ENCODE data around the gene DND1. TPM values are rescaled to one million over a fixed set of nuclear protein-coding genes. Genes with fewer than 3 reads are reported as not detected.
"Not testable (repeated sequence)": the region's sequence is repeated elsewhere in the genome, so short reads cannot be mapped to it uniquely, and the experiment has no call there.

Gene DND1
- polyA plus RNA-seq, 4 donors, result 0.16 to 3.1 (median 1.9) TPM

GRCh38 chr5:140708787-140709186 lies 35.4 kb upstream of the DND1 start:
- H3K36me3 ChIP-seq (ENCODE audit: control insufficient read depth in 3 of 3, insufficient read depth in 2 of 3, low read depth in 1 of 3, low read length in 3 of 3), result peaks cover 0 to 11% (median 7%) of the 10 kb centered on the region in 3 donors
- H3K4me3 ChIP-seq (ENCODE audit: low read depth in 1 of 3, low read length in 3 of 3); FAIRE-seq; DNase-seq; H3K4me1 ChIP-seq (ENCODE audit: control insufficient read depth in 3 of 3, insufficient read depth in 2 of 3, low read depth in 1 of 3, low read length in 2 of 3); H3K27me3 ChIP-seq (ENCODE audit: control insufficient read depth in 3 of 3, insufficient read depth in 3 of 3, low read length in 3 of 3); H3K27ac ChIP-seq (ENCODE audit: low read depth in 1 of 3, low read length in 2 of 3); H3K9me3 ChIP-seq (ENCODE audit: control insufficient read depth in 2 of 2, insufficient read depth in 1 of 2, low read depth in 1 of 2, low read length in 1 of 2): not testable (repeated sequence)
- 89 to 92% (median 92%) methylated on average over 9 of the region's 9 CpGs for WGBS, 3 donors

GRCh38 chr5:140707812-140708211 lies 34.4 kb upstream of the DND1 start:
- Histone ChIP-seq H3K27me3 (ENCODE audit: control insufficient read depth in 3 of 3, insufficient read depth in 3 of 3, low read length in 3 of 3) (no peaks in the 10 kb centered on the region), H3K4me1 (ENCODE audit: control insufficient read depth in 3 of 3, insufficient read depth in 2 of 3, low read depth in 1 of 3, low read length in 2 of 3) (no peaks in the 10 kb centered on the region), H3K36me3 (ENCODE audit: control insufficient read depth in 3 of 3, insufficient read depth in 2 of 3, low read depth in 1 of 3, low read length in 3 of 3) (peaks cover 4 to 19% (median 10%) of the 10 kb centered on the region in 3 donors), H3K27ac (ENCODE audit: low read depth in 1 of 3, low read length in 2 of 3) (no peak overlapping the region), H3K4me3 (ENCODE audit: low read depth in 1 of 3, low read length in 3 of 3) (no peak overlapping the region), H3K9me3 (ENCODE audit: control insufficient read depth in 2 of 2, insufficient read depth in 1 of 2, low read depth in 1 of 2, low read length in 1 of 2) (no peaks in the 10 kb centered on the region)
- DNase-seq (no peak), FAIRE-seq (no peak)
- WGBS, 3 donors, result 89 to 95% (median 94%) methylated on average over 4 of the region's 4 CpGs

- WGBS, 3 donors, result 1 to 2% (median 1%) methylated on average over 44 of the region's 44 CpGs
- peaks cover 14 to 34% (median 24%) of the 10 kb centered on the region in 3 donors for H3K36me3 ChIP-seq (ENCODE audit: control insufficient read depth in 3 of 3, insufficient read depth in 2 of 3, low read depth in 1 of 3, low read length in 3 of 3)
- H3K9me3 ChIP-seq (ENCODE audit: control insufficient read depth in 2 of 2, insufficient read depth in 1 of 2, low read depth in 1 of 2, low read length in 1 of 2), result no peaks in the 10 kb centered on the region
- peak within 1 kb of the TSS; percentile 82 to 94 (median 93) for H3K4me3 ChIP-seq (ENCODE audit: low read depth in 1 of 3, low read length in 3 of 3)
- H3K27me3 ChIP-seq (ENCODE audit: control insufficient read depth in 3 of 3, insufficient read depth in 3 of 3, low read length in 3 of 3), result no peaks in the 10 kb centered on the region
- H3K27ac ChIP-seq (ENCODE audit: low read depth in 1 of 3, low read length in 2 of 3), result peak within 1 kb of the TSS; percentile 45 to 88 (median 49)
- H3K4me1 ChIP-seq (ENCODE audit: control insufficient read depth in 3 of 3, insufficient read depth in 2 of 3, low read depth in 1 of 3, low read length in 2 of 3), result peaks cover 0 to 4% (median 0%) of the 10 kb centered on the region in 3 donors
- DNase-seq, result peak; percentile 97 to 99
- FAIRE-seq, result peak; percentile 47
Measured at GRCh38 chr5:140700177-140701144, 27.1 kb upstream of the DND1 start, which contains the start of gene ZMAT2. TSS of gene ZMAT2 (plus strand) at chr5:140700447. CDS start at chr5:140700461, 14 bp downstream.

- FAIRE-seq, result no peak
Measured at GRCh38 chr5:140696891-140697492, 23.6 kb upstream of the DND1 start.

GRCh38 chr5:140694276-140694675 lies 20.9 kb upstream of the DND1 start:
- H3K4me1 ChIP-seq (ENCODE audit: control insufficient read depth in 3 of 3, insufficient read depth in 2 of 3, low read depth in 1 of 3, low read length in 2 of 3), result peaks cover 2 to 9% (median 3%) of the 10 kb centered on the region in 3 donors
- H3K27me3 ChIP-seq (ENCODE audit: control insufficient read depth in 3 of 3, insufficient read depth in 3 of 3, low read length in 3 of 3), result no peaks in the 10 kb centered on the region
- FAIRE-seq (no peak), DNase-seq (no peak)
- H3K36me3 ChIP-seq (ENCODE audit: control insufficient read depth in 3 of 3, insufficient read depth in 2 of 3, low read depth in 1 of 3, low read length in 3 of 3), result peaks cover 17 to 33% (median 24%) of the 10 kb centered on the region in 3 donors
- no peaks in the 10 kb centered on the region for H3K9me3 ChIP-seq (ENCODE audit: control insufficient read depth in 2 of 2, insufficient read depth in 1 of 2, low read depth in 1 of 2, low read length in 1 of 2)
- WGBS, 3 donors, result 75 to 87% (median 85%) methylated on average over 5 of the region's 5 CpGs
- H3K27ac ChIP-seq (ENCODE audit: low read depth in 1 of 3, low read length in 2 of 3), result no peak overlapping the region
- no peak overlapping the region for H3K4me3 ChIP-seq (ENCODE audit: low read depth in 1 of 3, low read length in 3 of 3)

More at GRCh38 chr5:140696891-140697492, 23.6 kb upstream of the DND1 start:
- no peak for DNase-seq
- Histone ChIP-seq H3K4me3 (ENCODE audit: low read depth in 1 of 3, low read length in 3 of 3) (no peak overlapping the region), H3K27me3 (ENCODE audit: control insufficient read depth in 3 of 3, insufficient read depth in 3 of 3, low read length in 3 of 3) (no peaks in the 10 kb centered on the region), H3K4me1 (ENCODE audit: control insufficient read depth in 3 of 3, insufficient read depth in 2 of 3, low read depth in 1 of 3, low read length in 2 of 3) (peaks cover 0 to 4% (median 3%) of the 10 kb centered on the region in 3 donors), H3K36me3 (ENCODE audit: control insufficient read depth in 3 of 3, insufficient read depth in 2 of 3, low read depth in 1 of 3, low read length in 3 of 3) (peaks cover 17 to 33% (median 25%) of the 10 kb centered on the region in 3 donors), H3K9me3 (ENCODE audit: control insufficient read depth in 2 of 2, insufficient read depth in 1 of 2, low read depth in 1 of 2, low read length in 1 of 2) (no peaks in the 10 kb centered on the region), H3K27ac (ENCODE audit: low read depth in 1 of 3, low read length in 2 of 3) (no peak overlapping the region)
- 91 to 95% (median 93%) methylated on average over 4 of the region's 4 CpGs for WGBS, 3 donors

- Histone ChIP-seq H3K9me3 (ENCODE audit: control insufficient read depth in 2 of 2, insufficient read depth in 1 of 2, low read depth in 1 of 2, low read length in 1 of 2) (no peaks in the 10 kb centered on the region), H3K4me1 (ENCODE audit: control insufficient read depth in 3 of 3, insufficient read depth in 2 of 3, low read depth in 1 of 3, low read length in 2 of 3) (peaks cover 2 to 10% (median 3%) of the 10 kb centered on the region in 3 donors), H3K27me3 (ENCODE audit: control insufficient read depth in 3 of 3, insufficient read depth in 3 of 3, low read length in 3 of 3) (no peaks in the 10 kb centered on the region), H3K4me3 (ENCODE audit: low read depth in 1 of 3, low read length in 3 of 3) (peak within 1 kb of the TSS; percentile 59 to 75 (median 66)), H3K36me3 (ENCODE audit: control insufficient read depth in 3 of 3, insufficient read depth in 2 of 3, low read depth in 1 of 3, low read length in 3 of 3) (peaks cover 9 to 26% (median 15%) of the 10 kb centered on the region in 3 donors), H3K27ac (ENCODE audit: low read depth in 1 of 3, low read length in 2 of 3) (peak within 1 kb of the TSS; percentile 83 to 85 (median 84))
- 0 to 1% (median 0%) methylated on average over 60 to 61 of the region's 61 CpGs for WGBS, 3 donors
- peak; percentile 95 to 96 for DNase-seq
- FAIRE-seq, result no peak
Measured at GRCh38 chr5:140690941-140691924, 17.9 kb upstream of the DND1 start, which contains the start of the genes HARS1 and HARS2. TSS of gene HARS1 (minus strand) at chr5:140691370. CDS start at chr5:140691304, 66 bp downstream. TSS of gene HARS2 (plus strand) at chr5:140691455. CDS start at chr5:140691649, 194 bp downstream.

- peak overlapping the region; percentile 59 to 75 (median 66) for H3K4me3 ChIP-seq (ENCODE audit: low read depth in 1 of 3, low read length in 3 of 3)
- H3K36me3 ChIP-seq (ENCODE audit: control insufficient read depth in 3 of 3, insufficient read depth in 2 of 3, low read depth in 1 of 3, low read length in 3 of 3), result peaks cover 6 to 27% (median 7%) of the 10 kb centered on the region in 3 donors
- H3K27ac ChIP-seq (ENCODE audit: low read depth in 1 of 3, low read length in 2 of 3), result peak overlapping the region; percentile 57 to 85 (median 84)
- peaks cover 2 to 10% (median 3%) of the 10 kb centered on the region in 3 donors for H3K4me1 ChIP-seq (ENCODE audit: control insufficient read depth in 3 of 3, insufficient read depth in 2 of 3, low read depth in 1 of 3, low read length in 2 of 3)
- WGBS, 3 donors, result 44 to 54% (median 47%) methylated on average over 8 of the region's 8 CpGs
- FAIRE-seq, result no peak
- no peak for DNase-seq
- H3K9me3 ChIP-seq (ENCODE audit: control insufficient read depth in 2 of 2, insufficient read depth in 1 of 2, low read depth in 1 of 2, low read length in 1 of 2), result no peaks in the 10 kb centered on the region
- H3K27me3 ChIP-seq (ENCODE audit: control insufficient read depth in 3 of 3, insufficient read depth in 3 of 3, low read length in 3 of 3), result no peaks in the 10 kb centered on the region
Measured at GRCh38 chr5:140690376-140690932, 17.1 kb upstream of the DND1 start.

All from small intestine (tissue), 7 donors.